Measurements from ENCODE around the gene BIVM.

The BIVM gene

GRCh38 chr13:102881819-102882686 lies 83.1 kb downstream of the BIVM start:
- DNase-seq (ENCODE audit: low spot score), result no peak

All from COLO829 (cell line).